Femur (tissue), 1 donor: ENCODE results near the gene MAP2K3.
A peak's percentile ranks its signal among the peaks of the same experiment; 100 is the strongest.
"Not testable (repeated sequence)": the region's sequence is repeated elsewhere in the genome, so short reads cannot be mapped to it uniquely, and the experiment has no call there.

Experiments used
- DNase-seq: peaks from one replicate; pipeline ENCODE4 v3.0.0-alpha.2; 2017

Gene MAP2K3

DNA sequence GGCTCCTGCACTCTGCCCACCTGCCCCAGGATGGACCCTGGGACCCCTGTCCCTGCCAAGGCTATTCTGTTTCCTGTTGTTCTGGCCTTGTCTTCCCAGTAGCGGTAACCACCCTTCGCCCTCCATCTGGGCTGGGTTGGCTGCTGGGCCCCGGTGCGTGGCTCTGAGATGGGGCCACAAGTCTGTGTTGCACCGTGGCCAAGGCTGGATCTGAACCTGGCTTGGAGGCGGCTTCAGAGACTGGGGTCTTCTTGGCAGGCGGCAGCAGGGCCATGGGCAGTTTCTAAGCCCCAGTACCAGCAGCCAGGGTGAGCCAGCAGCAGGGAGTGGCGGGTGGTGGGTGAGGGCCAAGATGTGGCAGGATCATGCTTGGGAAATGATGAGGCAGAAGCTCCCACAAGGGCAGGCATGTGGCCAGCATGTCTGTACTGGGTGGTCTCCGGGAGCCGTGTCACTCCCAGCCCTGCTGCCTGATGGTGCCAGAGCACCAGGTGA, 12.6 kb downstream of the MAP2K3 start:
- DNase-seq, result no peak

DNA sequence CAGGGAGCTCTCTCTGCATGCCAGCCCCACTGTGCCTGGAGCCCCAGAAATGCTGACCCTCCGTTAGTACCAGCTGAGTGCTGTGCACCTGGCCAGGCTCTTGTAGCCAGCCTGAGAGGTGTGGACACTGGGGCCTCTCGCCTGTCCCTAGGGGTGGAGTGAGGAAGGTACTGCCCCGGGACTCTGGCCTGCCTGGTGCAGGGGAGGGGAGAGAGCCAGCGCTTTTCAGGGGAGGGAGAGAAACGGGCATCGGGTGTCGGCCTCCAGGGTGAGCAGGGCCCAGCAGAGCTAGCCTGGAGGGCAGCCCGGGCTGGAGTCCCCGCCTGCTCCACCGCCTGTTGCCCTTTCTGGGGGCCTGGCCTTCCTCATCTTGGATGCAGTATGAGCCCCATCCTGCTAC, 13.1 kb downstream of the MAP2K3 start:
- no peak for DNase-seq

DNA sequence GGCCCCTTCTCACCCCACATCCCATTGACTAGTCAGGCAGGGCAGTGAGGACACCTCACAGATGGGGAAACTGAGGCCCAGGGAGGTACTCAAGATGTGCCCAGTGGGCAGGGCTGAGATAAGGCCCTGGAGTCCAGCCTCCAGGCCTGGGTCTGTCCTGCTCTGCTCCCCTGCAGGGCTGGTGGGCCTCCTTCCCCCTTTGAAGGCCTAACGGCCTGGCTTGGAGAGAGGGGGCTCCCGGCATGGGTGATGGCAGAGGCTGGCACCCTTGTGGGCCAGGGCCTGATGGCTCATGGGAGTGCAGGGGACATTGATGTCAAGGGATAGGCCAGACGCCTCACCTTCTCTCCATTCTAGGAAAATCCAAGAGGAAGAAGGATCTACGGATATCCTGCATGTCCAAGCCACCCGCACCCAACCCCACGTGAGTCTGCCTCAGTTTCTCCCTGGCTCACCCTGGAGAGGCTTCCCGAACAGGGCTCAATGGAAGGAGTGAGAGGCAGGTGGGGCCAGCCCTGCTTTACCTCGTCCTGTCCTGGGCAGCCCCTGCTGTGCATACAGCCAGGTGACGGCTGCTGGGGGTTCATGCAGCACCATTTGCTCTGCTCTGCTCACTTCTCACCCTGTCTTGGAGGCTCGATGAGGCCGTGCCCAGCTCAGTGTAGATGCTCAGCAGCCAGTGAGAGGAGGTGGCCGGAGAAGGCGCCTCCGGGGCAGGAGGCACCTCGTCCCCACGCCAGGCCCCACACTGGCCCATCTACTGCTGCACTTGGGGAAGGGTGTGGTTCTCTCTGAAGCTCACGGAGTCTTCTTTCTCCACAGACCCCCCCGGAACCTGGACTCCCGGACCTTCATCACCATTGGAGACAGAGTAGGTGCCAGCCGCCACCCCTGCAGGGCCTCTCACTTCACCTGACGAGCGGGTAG, 13.8 kb downstream of the MAP2K3 start:
- no peak for DNase-seq

DNA sequence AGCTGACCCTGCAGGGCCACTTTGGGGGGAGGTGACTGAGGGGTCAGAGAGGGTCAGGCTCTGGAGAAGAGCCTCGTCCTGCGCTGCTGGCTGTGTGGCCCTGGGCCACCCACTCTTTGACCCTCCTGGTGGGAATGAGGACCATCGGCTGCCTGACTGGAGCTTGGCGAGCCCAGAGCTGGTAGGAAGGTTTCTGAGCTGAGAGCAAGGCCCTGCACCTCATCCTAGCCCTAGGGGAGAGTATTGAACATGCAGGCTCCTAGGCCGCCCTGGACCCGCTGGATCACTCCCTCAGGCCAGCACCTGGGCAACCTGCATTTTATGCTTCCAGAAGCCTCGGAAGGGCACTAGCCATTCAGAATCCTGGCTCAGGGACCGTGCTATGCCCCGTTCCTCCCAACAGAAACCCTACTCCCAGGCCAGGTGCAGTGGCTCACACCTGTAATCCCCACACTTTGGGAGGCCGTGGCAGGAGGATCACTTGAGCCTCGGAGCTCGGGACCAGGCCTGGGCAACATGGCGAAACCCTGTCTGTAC, 14.5 kb downstream of the MAP2K3 start:
- DNase-seq, result no peak

DNA sequence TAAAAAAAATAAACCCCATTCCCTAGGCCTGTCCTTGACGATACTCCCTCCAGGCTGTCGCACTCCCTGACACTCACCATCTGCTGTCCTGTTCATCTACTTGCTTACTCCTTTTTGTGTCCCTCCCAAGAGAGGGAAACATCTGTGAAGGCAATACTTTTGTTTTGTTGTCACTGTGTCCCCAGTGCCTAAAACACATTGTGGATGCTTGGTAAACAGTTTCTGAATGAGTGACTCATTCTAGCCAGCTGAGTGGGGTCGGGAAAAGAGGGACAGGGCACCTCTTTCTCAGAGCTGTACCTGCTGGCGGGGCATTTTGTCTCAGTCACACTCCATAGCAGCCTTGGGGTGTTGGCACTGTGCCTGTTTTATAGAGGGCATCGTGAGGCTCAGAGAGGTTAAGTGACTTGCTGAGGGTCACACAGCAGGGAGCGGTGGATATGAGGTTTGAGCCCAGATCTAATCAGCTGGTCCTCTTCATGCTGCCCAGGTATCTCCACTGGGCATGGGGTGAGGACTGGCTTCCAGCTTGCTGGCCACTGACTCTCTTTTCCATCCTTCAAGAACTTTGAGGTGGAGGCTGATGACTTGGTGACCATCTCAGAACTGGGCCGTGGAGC, 15.6 kb downstream of the MAP2K3 start:
- no peak for DNase-seq

DNA sequence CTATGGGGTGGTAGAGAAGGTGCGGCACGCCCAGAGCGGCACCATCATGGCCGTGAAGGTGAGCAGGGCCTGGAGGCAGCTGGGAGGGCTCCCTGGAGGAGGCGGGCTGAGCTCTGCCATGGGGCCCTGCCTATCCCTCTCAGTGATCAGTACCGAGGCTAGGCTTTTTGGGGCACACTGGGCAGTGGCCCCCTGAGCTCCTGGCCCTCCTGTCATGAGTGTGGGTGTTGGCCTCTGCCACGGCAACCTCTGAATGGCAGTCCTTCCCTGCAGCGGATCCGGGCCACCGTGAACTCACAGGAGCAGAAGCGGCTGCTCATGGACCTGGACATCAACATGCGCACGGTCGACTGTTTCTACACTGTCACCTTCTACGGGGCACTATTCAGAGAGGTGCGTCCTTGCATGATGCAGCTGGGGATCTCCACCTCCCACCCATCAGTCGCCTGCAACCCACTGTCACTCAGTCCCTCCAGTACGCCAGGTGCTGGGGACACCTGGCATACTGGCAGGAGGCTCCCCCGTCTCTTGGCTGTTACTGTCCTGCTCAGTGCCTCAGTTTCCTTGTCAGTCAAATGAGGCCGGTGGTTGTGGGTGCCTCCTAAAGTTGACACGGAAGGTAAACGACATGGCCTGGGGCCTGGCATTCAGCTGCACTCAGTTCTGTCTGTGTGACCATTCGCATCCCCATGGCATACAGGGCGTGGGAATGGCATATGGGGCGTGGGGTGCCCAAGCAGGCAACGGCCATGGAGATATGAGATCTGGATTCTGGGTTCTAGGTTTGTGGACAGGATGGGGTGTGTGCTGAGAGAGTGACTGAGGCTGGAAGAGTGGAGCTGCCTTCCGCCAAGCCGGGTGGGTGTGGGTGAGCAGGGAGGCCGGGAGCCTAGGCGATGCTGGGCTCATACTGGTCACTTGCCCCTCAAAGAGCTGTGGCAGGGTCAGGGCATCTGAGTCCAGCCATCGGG, 16.4 kb downstream of the MAP2K3 start:
- DNase-seq, result no peak

DNA sequence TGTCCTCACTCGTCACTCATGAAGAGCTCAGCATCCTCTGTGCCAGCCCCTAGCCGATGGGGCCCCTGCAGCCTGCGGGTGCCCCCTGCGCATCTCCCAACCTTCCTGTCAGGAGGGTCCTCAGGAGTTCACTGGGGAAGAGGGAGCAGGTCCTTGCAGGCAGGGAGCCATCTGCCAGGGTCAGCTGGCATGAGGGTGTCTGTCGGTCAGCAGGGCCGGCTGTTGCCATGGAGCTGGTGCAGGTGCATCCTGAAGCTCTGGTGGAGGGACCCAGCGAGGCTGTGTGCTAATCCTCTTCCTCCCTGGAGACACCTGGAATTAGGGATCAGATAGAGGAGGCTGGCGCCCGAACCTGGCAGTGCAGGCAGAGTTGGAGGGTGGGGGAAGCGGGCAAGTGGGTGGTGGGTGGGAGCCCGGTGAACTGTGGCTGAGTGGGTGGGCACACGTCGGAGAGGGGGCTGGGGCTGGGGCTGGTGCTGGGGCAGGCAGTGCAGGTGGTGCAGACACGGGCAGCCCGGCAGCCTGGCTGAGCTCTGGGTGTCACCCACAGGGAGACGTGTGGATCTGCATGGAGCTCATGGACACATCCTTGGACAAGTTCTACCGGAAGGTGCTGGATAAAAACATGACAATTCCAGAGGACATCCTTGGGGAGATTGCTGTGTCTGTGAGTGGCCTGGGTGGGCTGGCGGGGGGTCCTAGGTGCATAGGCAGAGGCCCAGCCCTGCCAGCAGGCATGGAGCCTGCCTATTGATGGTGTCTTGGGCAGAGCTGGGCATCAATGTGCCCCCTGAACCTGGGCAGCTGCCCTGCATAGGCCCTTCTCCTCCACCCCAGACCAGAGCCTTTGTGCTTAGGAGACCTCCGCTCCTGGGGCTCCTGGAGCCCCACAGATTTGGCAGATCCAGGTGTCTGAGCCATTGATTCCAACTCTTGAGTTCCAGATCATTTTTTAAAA, 17.4 kb downstream of the MAP2K3 start:
- DNase-seq, result no peak

DNA sequence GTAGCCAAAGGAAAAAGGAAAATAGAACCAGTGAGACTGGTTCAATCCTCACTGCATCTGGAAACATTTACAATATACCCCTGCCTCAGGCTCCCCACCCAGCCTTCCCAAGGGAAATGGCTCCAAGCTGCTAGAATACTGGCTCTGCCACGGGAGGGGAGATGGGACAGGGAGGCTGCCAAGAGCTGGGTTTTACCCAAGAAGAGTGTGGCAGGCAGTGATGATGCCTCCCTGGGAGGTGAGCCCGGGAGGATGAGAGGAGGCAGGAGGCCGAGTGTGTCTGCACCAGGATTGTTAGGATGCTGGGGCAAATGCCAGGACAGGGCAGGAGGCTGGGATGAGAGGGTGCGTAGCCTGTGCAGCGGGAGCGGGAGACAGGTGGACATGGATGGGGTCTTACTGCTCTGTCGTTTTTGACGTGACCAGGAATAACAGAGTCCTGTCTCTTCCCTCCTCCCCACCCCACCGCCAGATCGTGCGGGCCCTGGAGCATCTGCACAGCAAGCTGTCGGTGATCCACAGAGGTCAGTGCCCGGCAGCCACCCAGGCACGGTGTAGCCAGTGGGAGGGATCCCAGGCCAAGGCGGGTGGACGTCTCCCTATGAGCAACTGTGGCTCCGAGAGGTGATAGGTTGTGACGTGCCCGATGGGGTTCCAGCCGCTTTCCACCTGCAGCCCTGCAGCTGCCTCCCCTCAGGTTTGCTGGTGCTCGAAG, 18.4 kb downstream of the MAP2K3 start:
- peak; percentile 24 for DNase-seq

DNA sequence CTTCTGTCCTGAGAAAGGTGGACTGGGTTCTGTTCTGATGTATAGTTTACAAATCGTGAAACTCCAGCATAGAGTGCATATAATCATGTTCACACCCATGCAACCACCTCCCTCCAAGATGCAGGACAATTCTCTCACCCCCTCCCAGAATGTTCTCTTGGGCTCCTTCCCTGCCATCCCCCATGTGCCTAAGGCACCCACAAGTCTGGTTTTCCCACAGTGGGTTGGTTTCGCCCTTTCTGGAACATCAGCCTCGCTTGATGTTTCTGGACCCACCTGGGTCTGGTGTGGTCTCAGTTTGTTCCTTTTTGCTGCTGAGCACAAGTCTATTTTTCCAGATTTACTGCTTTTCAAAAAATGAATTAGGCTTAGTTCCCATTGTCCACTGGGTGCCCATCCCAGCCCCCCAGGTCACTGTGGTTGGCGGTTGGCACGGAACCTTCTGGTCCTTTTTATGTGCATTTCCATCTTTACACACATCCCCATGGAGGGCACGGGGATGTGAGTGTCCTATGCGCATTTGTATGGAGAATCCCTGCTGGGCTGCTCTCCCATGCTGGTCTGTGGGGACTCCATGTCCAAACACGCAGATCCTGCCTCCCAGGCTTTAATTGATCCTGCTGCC, 19.0 kb downstream of the MAP2K3 start:
- peak; percentile 13 for DNase-seq

DNA sequence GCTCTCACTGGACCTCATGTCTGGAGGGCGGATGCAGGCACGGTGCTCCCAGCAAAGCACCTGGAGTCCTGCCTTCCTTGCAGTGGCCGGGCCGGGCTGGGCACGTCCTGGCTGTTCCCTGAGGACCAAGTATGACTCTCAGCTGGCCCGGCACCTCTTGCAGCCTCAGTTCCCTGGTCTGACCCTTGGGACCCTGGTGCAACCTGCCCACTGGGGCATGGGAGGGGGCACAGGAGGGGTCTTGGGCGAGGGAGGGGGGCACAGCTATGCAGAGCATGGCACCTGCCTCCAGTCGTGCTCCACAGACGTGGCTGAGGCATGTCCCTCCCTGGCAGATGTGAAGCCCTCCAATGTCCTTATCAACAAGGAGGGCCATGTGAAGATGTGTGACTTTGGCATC, 19.6 kb downstream of the MAP2K3 start:
- DNase-seq, result peak; percentile 15

DNA sequence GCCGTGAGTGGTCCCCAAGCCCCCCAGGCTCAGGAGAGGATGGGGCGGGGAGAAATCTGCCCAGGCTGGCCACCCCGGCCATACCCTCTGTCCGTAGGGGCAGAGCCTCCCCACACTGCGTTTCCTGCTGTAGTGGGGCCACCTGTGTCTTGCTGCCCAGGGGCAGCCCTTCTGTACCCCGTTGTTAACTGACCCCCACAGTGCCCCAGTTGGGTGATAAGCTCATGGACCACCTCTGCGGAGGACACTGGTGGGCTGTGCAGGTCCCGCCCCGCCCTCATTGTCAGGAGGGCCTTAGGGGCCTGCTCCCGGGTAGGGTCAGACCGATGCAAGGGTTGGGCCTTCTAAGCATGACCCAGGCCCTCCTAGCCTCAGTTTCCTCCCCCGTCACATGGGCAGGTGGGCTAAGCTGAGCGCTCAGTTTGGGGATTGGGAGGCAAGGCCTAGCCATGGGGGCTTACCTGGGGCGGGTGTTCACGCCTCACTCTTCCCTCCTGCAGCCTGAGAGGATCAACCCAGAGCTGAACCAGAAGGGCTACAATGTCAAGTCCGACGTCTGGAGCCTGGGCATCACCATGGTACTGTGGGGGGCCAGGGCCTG, 20.1 kb downstream of the MAP2K3 start:
- peak; percentile 10 for DNase-seq

DNA sequence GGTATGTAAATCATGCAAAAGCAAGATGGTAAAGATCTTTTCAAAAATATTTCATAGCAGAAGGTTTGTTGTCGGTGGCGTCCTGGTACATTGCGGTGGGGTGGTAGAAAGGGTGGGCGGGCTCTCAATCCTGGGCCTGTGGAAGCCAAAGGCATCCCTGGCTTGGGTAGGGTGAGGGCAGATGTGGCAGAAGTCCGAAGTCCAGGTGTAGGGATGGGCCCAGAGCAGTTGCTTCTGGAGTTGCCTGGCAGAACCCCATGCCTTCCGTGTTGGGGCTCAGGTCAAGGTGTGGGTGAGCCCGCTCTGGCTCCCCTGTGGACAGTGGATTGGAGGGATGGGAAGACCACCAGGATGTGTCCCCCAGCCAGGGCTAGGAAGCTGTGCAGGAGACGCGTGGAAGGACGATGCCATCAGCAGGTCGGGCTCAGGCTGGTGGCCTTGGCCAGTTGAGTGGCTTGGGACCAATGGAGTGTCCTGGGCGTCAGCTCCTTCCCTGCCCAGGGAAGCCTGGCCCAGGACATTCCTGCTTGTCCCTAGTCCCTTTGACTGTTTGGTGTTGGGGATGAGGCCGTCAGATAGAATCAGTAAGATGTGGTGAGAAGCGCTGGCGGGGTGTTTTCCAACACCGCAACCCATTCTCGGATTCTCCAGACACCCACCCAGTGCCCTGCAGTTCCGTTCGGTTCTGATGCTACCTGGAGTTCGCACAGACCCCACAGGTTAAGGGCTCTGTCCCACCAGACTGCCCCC, 21.1 kb downstream of the MAP2K3 start:
- not testable (repeated sequence) for DNase-seq

DNA sequence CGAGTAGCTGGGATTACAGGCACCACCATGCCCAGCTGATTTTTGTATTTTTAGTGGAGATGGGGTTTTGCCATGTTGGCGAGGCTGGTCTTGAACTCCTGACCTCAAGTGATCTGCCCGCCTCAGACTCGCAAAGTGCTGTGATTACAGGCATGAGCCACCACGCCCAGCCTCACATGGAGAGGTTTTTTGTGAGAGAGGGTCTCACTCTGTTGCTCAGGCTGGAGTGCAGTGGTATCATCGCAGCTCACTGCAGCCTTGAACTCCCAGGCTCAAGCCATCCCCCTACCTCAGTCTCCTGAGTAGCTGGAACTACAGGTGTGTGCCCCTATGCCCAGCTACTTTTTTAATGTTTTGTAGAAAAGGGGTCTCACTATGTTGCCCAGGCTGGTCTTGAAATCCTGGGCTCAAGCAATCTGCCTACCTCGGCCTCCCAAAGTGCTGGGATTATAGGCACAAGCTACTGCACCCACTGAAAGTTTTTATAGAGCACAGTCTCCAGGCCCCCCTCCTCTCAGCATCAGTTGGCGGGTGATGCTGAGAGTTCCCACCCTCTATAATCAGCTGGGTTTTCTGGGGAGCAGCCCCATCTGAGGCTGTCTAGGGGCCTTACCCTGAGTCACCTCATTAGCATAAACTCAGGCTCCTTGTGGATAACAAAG, 22.2 kb downstream of the MAP2K3 start:
- DNase-seq, result not testable (repeated sequence)

DNA sequence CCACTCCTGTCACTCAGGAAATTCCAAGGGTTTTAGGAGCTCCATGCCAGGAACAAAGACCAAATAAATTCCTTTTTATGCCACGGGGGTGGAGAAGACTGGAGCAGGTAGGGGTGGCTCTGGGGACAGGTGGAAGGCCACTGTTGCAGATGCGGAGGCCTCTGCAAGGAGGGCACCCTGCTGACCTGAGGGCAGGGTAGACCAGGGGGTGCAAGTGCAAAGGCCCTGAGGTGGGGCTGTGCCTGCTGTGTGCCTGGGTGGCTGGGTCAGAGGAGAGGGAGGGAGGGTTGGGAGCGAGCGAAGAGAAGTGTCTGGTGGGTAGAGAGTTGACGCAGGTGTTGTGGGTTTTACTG, 22.7 kb downstream of the MAP2K3 start:
- not testable (repeated sequence) for DNase-seq

DNA sequence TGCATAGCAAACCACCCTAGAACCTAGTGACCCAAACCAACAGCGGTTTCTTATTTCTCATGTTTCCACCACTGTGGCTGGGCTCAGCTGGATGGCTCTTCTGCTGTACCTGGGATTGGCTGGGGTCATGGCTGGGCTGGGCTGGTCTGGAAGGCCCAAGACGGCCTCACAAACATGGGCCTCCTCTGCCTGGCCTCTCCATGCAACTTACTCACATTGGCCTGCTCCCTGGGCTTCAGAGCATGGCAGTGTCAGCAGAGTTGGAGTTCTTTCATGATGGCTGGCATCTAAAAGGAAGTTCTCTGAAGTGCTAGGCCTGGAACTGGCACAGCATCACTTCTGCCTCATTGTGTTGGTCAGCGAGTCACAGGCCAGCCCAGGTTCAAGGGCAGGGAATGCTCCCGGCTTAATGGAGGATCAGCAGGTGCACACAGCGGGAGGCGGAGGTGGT, 24.4 kb downstream of the MAP2K3 start:
- DNase-seq, result not testable (repeated sequence)

DNA sequence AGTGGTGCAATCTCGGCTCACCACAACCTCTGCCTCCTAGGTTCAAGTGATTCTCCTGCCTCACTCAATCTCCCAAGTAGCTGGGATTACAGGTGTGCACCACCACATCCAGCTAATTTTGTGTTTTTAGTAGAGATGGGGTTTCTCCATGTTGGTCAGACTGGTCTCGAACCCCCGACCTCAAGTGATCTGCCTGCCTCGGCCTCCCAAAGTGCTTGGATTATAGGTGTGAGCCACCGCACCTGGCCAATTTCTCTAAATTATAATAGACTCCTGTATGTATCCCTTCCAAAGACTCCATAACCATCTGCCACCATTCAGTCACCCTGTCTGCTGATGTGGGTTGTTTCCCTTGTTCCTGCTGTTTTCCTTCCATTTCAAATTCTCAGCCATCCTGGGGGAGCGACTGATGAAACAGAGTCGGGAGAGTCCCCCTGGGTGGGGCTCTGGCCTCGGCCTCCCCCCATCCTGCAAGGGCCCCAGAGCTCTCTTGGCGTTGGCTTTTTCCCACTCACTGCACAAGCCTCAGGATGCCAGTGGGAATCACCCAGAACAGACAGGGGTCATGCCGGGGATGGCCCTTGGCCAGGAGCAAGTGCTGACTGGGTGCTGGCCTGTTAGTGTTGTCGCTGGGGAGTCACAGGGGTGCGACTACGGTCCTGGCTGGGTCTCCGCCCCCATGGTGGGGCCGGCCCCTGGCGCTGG, 25.7 kb downstream of the MAP2K3 start:
- not testable (repeated sequence) for DNase-seq

DNA sequence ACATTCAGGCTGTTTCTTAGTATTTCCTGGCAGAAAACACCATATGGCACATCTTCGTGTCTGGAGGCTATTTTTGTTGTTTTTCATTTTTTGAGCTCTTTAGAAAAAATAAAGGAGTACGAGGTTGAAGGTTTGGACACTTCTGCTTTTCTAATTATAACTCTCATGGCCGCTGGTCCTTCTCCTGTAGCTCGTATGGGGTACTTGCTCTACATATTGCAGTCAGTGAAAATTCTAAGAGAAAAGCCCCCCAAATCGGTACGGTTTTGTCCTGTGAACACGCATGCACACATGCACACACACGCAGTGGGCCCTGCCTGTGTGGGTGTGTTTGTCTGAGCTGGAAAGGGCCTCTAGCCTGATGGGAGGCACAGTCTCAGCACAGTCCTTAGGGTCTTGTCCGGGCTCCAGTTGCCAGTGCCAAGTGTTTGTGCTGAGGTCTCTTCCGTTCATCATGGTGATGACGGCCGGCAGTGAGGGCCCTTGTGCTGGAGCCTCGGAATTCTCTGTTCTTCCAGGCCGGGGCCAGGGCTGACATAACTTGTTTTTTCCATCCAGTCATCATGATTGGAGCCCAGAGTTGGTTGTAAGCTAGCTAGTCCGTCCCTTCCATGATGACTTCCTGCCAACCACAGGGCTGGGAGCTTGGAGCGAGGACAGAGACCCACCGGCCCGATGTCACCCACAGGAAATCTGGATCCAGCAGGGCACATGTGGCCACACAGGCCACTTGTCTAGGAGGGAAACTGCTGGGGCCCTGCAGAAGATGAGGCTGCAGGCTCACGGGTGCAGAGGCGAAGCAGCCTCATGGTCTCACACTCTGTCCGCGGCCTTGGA, 26.5 kb downstream of the MAP2K3 start:
- peak; percentile 66 for DNase-seq
